HG03378 (cell line): ENCODE results near the gene TRIO.

ENCODE experiments used
- ATAC-seq: cut with Tn5 transposase; IDR thresholded peaks from one replicate; pipeline ENCODE4 v1.9.1; 2021; ENCODE audit warnings: mild to moderate bottlenecking, moderate library complexity; ENCODE audit not compliant: unreplicated experiment

Gene TRIO

GRCh38 chr5:14492331-14492964 lies 349.3 kb downstream of the TRIO start:
- ATAC-seq: no peak

GRCh38 chr5:14495301-14495700 lies 352.2 kb downstream of the TRIO start:
- ATAC-seq: no peak

GRCh38 chr5:14497311-14497710 lies 354.2 kb downstream of the TRIO start:
- no peak for ATAC-seq

- ATAC-seq: no peak
Measured at GRCh38 chr5:14501353-14502293, 358.5 kb downstream of the TRIO start.

GRCh38 chr5:14502294-14502690 lies 359.1 kb downstream of the TRIO start:
- ATAC-seq: no peak

- no peak for ATAC-seq
Measured at GRCh38 chr5:14503017-14503680, 360.0 kb downstream of the TRIO start.

GRCh38 chr5:14503681-14504331 lies 360.7 kb downstream of the TRIO start:
- no peak for ATAC-seq

- ATAC-seq: no peak
Measured at GRCh38 chr5:14504332-14504727, 361.2 kb downstream of the TRIO start.

- no peak for ATAC-seq
Measured at GRCh38 chr5:14504816-14505215, 361.7 kb downstream of the TRIO start.

GRCh38 chr5:14505310-14506139 lies 362.4 kb downstream of the TRIO start:
- ATAC-seq: no peak

GRCh38 chr5:14506140-14506538 lies 363.0 kb downstream of the TRIO start:
- ATAC-seq: no peak

- ATAC-seq: no peak
Measured at GRCh38 chr5:14506661-14507060, 363.5 kb downstream of the TRIO start.

- no peak for ATAC-seq
Measured at GRCh38 chr5:14507156-14507941, 364.2 kb downstream of the TRIO start.

GRCh38 chr5:14508046-14508445 lies 364.9 kb downstream of the TRIO start:
- no peak for ATAC-seq

GRCh38 chr5:14509556-14509955 lies 366.4 kb downstream of the TRIO start:
- no peak for ATAC-seq

GRCh38 chr5:14510156-14510734 lies 367.1 kb downstream of the TRIO start:
- no peak for ATAC-seq

- no peak for ATAC-seq
Measured at GRCh38 chr5:14510880-14511279, 367.7 kb downstream of the TRIO start.

- no peak for ATAC-seq
Measured at GRCh38 chr5:14512574-14512973, 369.4 kb downstream of the TRIO start.

- no peak for ATAC-seq
Measured at GRCh38 chr5:14513266-14513665, 370.1 kb downstream of the TRIO start.
